K562 (cell line): ENCODE measurements around the gene ADAMTS2. TPM values are rescaled to one million over a fixed set of nuclear protein-coding genes. Genes with fewer than 3 reads are reported as not detected.

Experiments
- ATAC-seq: fragments of 200-7000 bp; cut with Tn5 transposase; 3 replicates; pipeline ENCODE4 v1.9.1; 2020; ENCODE audit warnings: moderate library complexity
- BruUV-seq: library from RNA; stranded (reverse); fragments of 400-500 nt; replicated peaks from 2 replicates; lab custom pipeline; 2021; lab: Mats Ljungman, UMichigan
- CTCF ChIA-PET: fragments of 300-600 bp; formaldehyde crosslinking; extraction: SDS; loops from one replicate; lab custom pipeline; 2021; ENCODE audit warnings: low intra/inter-chr PET ratio; lab: Yijun Ruan, JAX
- POLR2A ChIA-PET: fragments of 300-600, 350-650 bp; sonication (Branson Sonifier 250); formaldehyde crosslinking; extraction: SDS; loops from one replicate; lab custom pipeline; 2021; ENCODE audit warnings: antibody characterized with exemption, inconsistent platforms; lab: Yijun Ruan, JAX
- DNase-seq, 4 experiments: peaks; one replicate each; pipeline versions ENCODE4 v3.0.0 to v3.0.0-alpha.2; 2011 to 2018; ENCODE audit warnings: low spot score in 3 of 4, mixed read lengths in 3 of 4; ENCODE audit errors: extremely low read depth in 1 of 4
- FAIRE-seq: peaks from 2 replicates; lab custom pipeline; 2011; peaks lifted over from hg19 to GRCh38; lab: Jason Lieb, UNC
- H2AFZ ChIP-seq: 2 replicates; pipeline ENCODE4 v1.6.0; 2011; ENCODE audit warnings: low read depth, low read length, control low read depth, inconsistent platforms
- H3K27ac ChIP-seq: fragments of 200-600 bp; 3 replicates; pipeline ENCODE4 v1.8.0; 2011; ENCODE audit warnings: low read depth, mild to moderate bottlenecking, control low read depth, inconsistent platforms, low read length, moderate library complexity, mixed read lengths; ENCODE audit errors: extremely low read depth
- H3K27me3 ChIP-seq, 2 experiments: fragments of 300-600 bp in 1 of 2; 2 replicates in 1 of 2; 3 replicates in 1 of 2; pipeline versions ENCODE4 v1.6.0 to v1.8.0; 2011; ENCODE audit warnings: inconsistent platforms in 2 of 2, low read length in 2 of 2, mild to moderate bottlenecking in 1 of 2, mixed read lengths in 1 of 2, moderate library complexity in 1 of 2; ENCODE audit not compliant: control insufficient read depth in 2 of 2, insufficient read depth in 2 of 2
- H3K36me3 ChIP-seq: fragments of 300-600 bp; 3 replicates; pipeline ENCODE4 v1.8.0; 2011; ENCODE audit warnings: mild to moderate bottlenecking, low read length, inconsistent platforms; ENCODE audit not compliant: control insufficient read depth, insufficient read depth
- H3K4me1 ChIP-seq, 2 experiments: fragments of 200-600 bp in 1 of 2; replicated peaks in 1 of 2; 2 replicates in 1 of 2; 3 replicates in 1 of 2; pipeline versions ENCODE4 v1.5.1 to v1.8.0; 2011; ENCODE audit warnings: inconsistent platforms in 2 of 2, low read length in 2 of 2, mild to moderate bottlenecking in 1 of 2, mixed read lengths in 1 of 2, moderate library complexity in 1 of 2; ENCODE audit not compliant: control insufficient read depth in 2 of 2, insufficient read depth in 2 of 2
- H3K4me2 ChIP-seq: 2 replicates; pipeline ENCODE4 v1.6.1; 2011; ENCODE audit warnings: low read length, control low read depth, inconsistent platforms, mixed read lengths; ENCODE audit not compliant: insufficient read depth
- H3K4me3 ChIP-seq: fragments of 200-600 bp; sonication (generic), shearing (Covaris generic); 2 replicates; pipeline ENCODE4 v1.5.1; 2016; ENCODE audit warnings: control low read depth, inconsistent platforms
- H3K79me2 ChIP-seq: fragments of 200-600 bp; 3 replicates; pipeline ENCODE4 v1.8.0; 2011; ENCODE audit warnings: low read length, inconsistent platforms; ENCODE audit not compliant: control insufficient read depth, insufficient read depth
- H3K9ac ChIP-seq, 2 experiments: 2 replicates each; pipeline versions ENCODE4 v1.6.0 to v1.6.1; 2011; ENCODE audit warnings: low read depth in 2 of 2, low read length in 2 of 2, control low read depth in 1 of 2, inconsistent platforms in 1 of 2, mild to moderate bottlenecking in 1 of 2, mixed read lengths in 1 of 2; ENCODE audit not compliant: insufficient read depth in 1 of 2
- H3K9me1 ChIP-seq: one replicate; pipeline ENCODE4 v1.6.0; 2011; ENCODE audit warnings: inconsistent platforms, mild to moderate bottlenecking, low read length, moderate library complexity; ENCODE audit not compliant: control insufficient read depth, insufficient read depth
- H3K9me3 ChIP-seq: replicated peaks from 2 replicates; pipeline ENCODE4 v1.5.1; 2011; ENCODE audit warnings: low read depth, low read length, inconsistent platforms; ENCODE audit not compliant: control insufficient read depth, insufficient read depth
- H4K20me1 ChIP-seq: replicated peaks from 2 replicates; pipeline ENCODE4 v1.6.1; 2011; ENCODE audit warnings: low read length, inconsistent platforms, mixed read lengths; ENCODE audit not compliant: control insufficient read depth, insufficient read depth
- AFF1 ChIP-seq, 2 experiments: fragments of 450-650 bp; IDR thresholded peaks; 2 replicates each; pipeline ENCODE4 v1.6.1; 2018; ENCODE audit warnings: mild to moderate bottlenecking in 2 of 2, low read depth in 1 of 2; ENCODE audit not compliant: partially characterized antibody in 2 of 2
- CREBBP ChIP-seq: IDR thresholded peaks from one replicate; pipeline ENCODE4 v1.6.1; 2012; ENCODE audit warnings: low read depth, mild to moderate bottlenecking, control low read depth, inconsistent platforms, low read length
- CREM ChIP-seq: IDR thresholded peaks from 2 replicates; pipeline ENCODE4 v1.6.1; 2014; ENCODE audit warnings: antibody characterized with exemption, low read depth
- E2F1 ChIP-seq: sonication (generic); formaldehyde crosslinking; IDR thresholded peaks from 2 replicates; pipeline ENCODE4 v1.8.1; 2023; ENCODE audit warnings: mild to moderate bottlenecking, missing genetic modification reagents, moderate library complexity
- ETV6 ChIP-seq, 3 experiments: fragments of 150-350 bp in 1 of 3; sonication (generic) in 1 of 3; formaldehyde crosslinking in 1 of 3; IDR thresholded peaks; 2 replicates each; pipeline versions ENCODE4 v1.6.1 to v1.8.0; 2014 to 2022; ENCODE audit warnings: borderline replicate concordance in 2 of 3, low read depth in 2 of 3, antibody characterized with exemption in 1 of 3, low read length in 1 of 3, mild to moderate bottlenecking in 1 of 3, missing genetic modification reagents in 1 of 3
- MECOM ChIP-seq: fragments of 250-450 bp; sonication (Bioruptor Pico); IDR thresholded peaks from 2 replicates; pipeline ENCODE4 v1.8.0; 2022; ENCODE audit warnings: inconsistent platforms
- POLR2AphosphoS2 ChIP-seq: IDR thresholded peaks from 2 replicates; pipeline ENCODE4 v1.6.1; 2012; ENCODE audit warnings: low read length, improper control_type of control experiment
- ZSCAN29 ChIP-seq: fragments of 450-650 bp; IDR thresholded peaks from 2 replicates; pipeline ENCODE4 v1.6.1; 2017
- WGBS: fragments of 100-300 bp; shearing (Covaris generic); methylation state at CpG from one replicate; pipeline ENCODE4 v1.1.6; 2016; ENCODE audit warnings: low coverage, mixed read lengths; ENCODE audit not compliant: insufficient coverage; ENCODE audit errors: missing lambda C conversion rate; 5-methylcytosine and 5-hydroxymethylcytosine counted together
- in situ Hi-C: fragments of 300-500 bp; cut with MboI; formaldehyde crosslinking; loops from 4 replicates; pipeline ENCODE4 v1.15.0; 2018; ENCODE audit warnings: inconsistent platforms, mixed read lengths
- intact Hi-C: fragments of 100-400 bp; cut with micrococcal nuclease; formaldehyde crosslinking; loops from 2 replicates; pipeline ENCODE4 v1.14.2; 2022
- polyA plus RNA-seq, 8 experiments: library from polyadenylated mRNA; depleted of rRNA in 4 of 8; stranded (reverse) in 5 of 8; unstranded in 3 of 8; fragments of >200 nt; fragmentation: Nextera tagmentation in 2 of 8; fragmentation: Illumina TruSeq in 1 of 8; extraction: Ambion mirVana in 2 of 8; extraction: Trizol in 1 of 8; gene quantifications; 2 replicates each; pipeline versions ENCODE4 v1.2.1 to v1.2.3, GENCODE V29; 2011 to 2014; ENCODE audit warnings: inconsistent platforms in 1 of 8, missing spikeins in 1 of 8
- total RNA-seq, 7 experiments: library from RNA; depleted of rRNA in 6 of 7; stranded (reverse); fragments of >200 nt in 6 of 7; fragmentation: Illumina TruSeq in 2 of 7; extraction: Trizol in 2 of 7; gene quantifications; 2 replicates each; pipeline versions ENCODE4 v1.2.1 to v1.2.3, GENCODE V29; 2011 to 2021; ENCODE audit warnings: low replicate concordance in 1 of 7
- TF ChIP-seq, protein P1 (sequence below): sonication (generic); formaldehyde crosslinking; IDR thresholded peaks from 2 replicates; pipeline ENCODE4 v1.8.0; 2023; ENCODE audit warnings: mild to moderate bottlenecking, missing genetic modification reagents
- TF ChIP-seq, protein P2 (sequence below): fragments of 450-650 bp; conservative IDR thresholded peaks from 2 replicates; pipeline ENCODE4 v1.6.1; 2016; ENCODE audit warnings: missing genetic modification characterization, low read depth, mild to moderate bottlenecking, missing compliant biosample characterization, moderate library complexity

The ADAMTS2 gene
- total and polyA plus RNA-seq, 9 of the 15 experiments (the other 6 are each of a cell fraction or from before 2014, with no cell fraction given), result not detected

DNA sequence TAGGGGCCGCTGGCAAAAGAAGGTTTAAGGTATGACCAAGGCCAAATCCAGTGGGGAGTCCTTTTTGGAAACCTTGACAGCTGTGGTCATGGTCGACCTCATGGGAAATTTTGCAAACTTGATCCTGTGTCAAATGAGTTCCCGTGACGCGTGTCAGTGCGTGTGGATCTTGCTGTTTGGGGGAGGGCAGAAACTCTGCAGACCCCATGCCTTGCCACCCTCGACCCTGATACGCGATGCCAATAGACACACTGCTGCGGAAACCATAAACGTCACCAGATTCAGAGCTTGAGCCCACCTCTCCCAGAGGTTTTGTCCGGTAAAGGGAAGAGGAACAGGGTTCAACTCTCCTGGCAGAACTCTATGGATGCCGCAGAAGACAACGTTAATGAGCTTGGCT is 104.7 kb downstream of the ADAMTS2 start:
- WGBS, result 0% methylated on average over 14 of the region's 14 CpGs
- Histone ChIP-seq H3K79me2 (no peaks in the 10 kb centered on the region), H3K4me2 (no peak overlapping the region), H3K9me3 (no peaks in the 10 kb centered on the region), H4K20me1 (no peaks in the 10 kb centered on the region), H3K9ac (no peak overlapping the region), H2AFZ (no peak overlapping the region), H3K36me3 (no peaks in the 10 kb centered on the region), H3K27ac (no peak overlapping the region), H3K9me1 (no peaks in the 10 kb centered on the region), H3K4me1 (no peaks in the 10 kb centered on the region), H3K4me3 (no peak overlapping the region), H3K27me3 (peaks cover 8 to 44% of the 10 kb centered on the region in 2 experiments; a peak in 4 of 5 replicates)
- intact Hi-C loops (no loop called here), in situ Hi-C loops (no loop called here)
- no TSS peak for BruUV-seq
- no peak for TF ChIP-seq CREBBP
- TF ChIP-seq, protein P1, sequence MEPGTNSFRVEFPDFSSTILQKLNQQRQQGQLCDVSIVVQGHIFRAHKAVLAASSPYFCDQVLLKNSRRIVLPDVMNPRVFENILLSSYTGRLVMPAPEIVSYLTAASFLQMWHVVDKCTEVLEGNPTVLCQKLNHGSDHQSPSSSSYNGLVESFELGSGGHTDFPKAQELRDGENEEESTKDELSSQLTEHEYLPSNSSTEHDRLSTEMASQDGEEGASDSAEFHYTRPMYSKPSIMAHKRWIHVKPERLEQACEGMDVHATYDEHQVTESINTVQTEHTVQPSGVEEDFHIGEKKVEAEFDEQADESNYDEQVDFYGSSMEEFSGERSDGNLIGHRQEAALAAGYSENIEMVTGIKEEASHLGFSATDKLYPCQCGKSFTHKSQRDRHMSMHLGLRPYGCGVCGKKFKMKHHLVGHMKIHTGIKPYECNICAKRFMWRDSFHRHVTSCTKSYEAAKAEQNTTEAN, result no peak
- TF ChIP-seq ZSCAN29, result no peak
- TF ChIP-seq MECOM (CRISPR knock-in tag), result no peak
- no peak for TF ChIP-seq E2F1 (CRISPR knock-in tag)
- TF ChIP-seq POLR2AphosphoS2, result no peak
- TF ChIP-seq ETV6 (IDR thresholded peaks at IDR 0.05; ENCODE audit: borderline replicate concordance in 1 of 2, low read depth in 2 of 2, low read length in 1 of 2), result no peak
- TF ChIP-seq ETV6 (CRISPR knock-in tag; IDR thresholded peaks at IDR 0.05; ENCODE audit: borderline replicate concordance), result no peak
- TF ChIP-seq, protein P2, sequence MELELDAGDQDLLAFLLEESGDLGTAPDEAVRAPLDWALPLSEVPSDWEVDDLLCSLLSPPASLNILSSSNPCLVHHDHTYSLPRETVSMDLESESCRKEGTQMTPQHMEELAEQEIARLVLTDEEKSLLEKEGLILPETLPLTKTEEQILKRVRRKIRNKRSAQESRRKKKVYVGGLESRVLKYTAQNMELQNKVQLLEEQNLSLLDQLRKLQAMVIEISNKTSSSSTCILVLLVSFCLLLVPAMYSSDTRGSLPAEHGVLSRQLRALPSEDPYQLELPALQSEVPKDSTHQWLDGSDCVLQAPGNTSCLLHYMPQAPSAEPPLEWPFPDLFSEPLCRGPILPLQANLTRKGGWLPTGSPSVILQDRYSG (tag), result no peak
- no peak for TF ChIP-seq AFF1 (IDR thresholded peaks at IDR 0.05; ENCODE audit: low read depth in 1 of 2, partially characterized antibody in 2 of 2)
- no peak for TF ChIP-seq CREM
- FAIRE-seq, result no peak
- CTCF ChIA-PET, result no interaction called here
- no peak for DNase-seq
- ATAC-seq, result no peak
- POLR2A ChIA-PET, result interaction anchor here (0.5 kb wide), 1 partner anchor 408 kb away, joined by 3 read pairs; no protein-coding TSS in a partner anchor
